ENCODE results near the gene SUN3.
"Not testable (repeated sequence)": the region's sequence is repeated elsewhere in the genome, so short reads cannot be mapped to it uniquely, and the experiment has no call there.

Gene SUN3

GRCh38 chr7:48004638-48005037 lies 24.3 kb downstream of the SUN3 start:
- H3K4me3 ChIP-seq (ENCODE audit: low read length), result no peak overlapping the region
- TF ChIP-seq ZNF274 (IDR thresholded peaks at IDR 0.05; ENCODE audit: low read depth, low read length), result no peak

- TF ChIP-seq ZNF274 (IDR thresholded peaks at IDR 0.05; ENCODE audit: low read depth, low read length), result no peak
- H3K4me3 ChIP-seq (ENCODE audit: low read length), result no peak overlapping the region
Observed at GRCh38 chr7:48004032-48004431, 24.9 kb downstream of the SUN3 start.

GRCh38 chr7:48000164-48000563 lies 28.7 kb downstream of the SUN3 start:
- not testable (repeated sequence) for H3K4me3 ChIP-seq (ENCODE audit: low read length)

- TF ChIP-seq ZNF274 (IDR thresholded peaks at IDR 0.05; ENCODE audit: low read depth, low read length), result no peak
- H3K4me3 ChIP-seq (ENCODE audit: low read length), result no peak overlapping the region
Observed at GRCh38 chr7:47999413-47999812, 29.5 kb downstream of the SUN3 start.

GRCh38 chr7:47992446-47992845 lies 36.5 kb downstream of the SUN3 start:
- TF ChIP-seq ZNF274 (IDR thresholded peaks at IDR 0.05; ENCODE audit: low read depth, low read length), result no peak
- no peak overlapping the region for H3K4me3 ChIP-seq (ENCODE audit: low read length)

GRCh38 chr7:47991741-47992311 lies 37.1 kb downstream of the SUN3 start:
- TF ChIP-seq ZNF274 (IDR thresholded peaks at IDR 0.05; ENCODE audit: low read depth, low read length), result no peak
- peak overlapping the region; percentile 49; the same call in 1 of the 2 replicates for H3K4me3 ChIP-seq (ENCODE audit: low read length)

GRCh38 chr7:47991270-47991669 lies 37.6 kb downstream of the SUN3 start:
- no peak for TF ChIP-seq ZNF274 (IDR thresholded peaks at IDR 0.05; ENCODE audit: low read depth, low read length)
- H3K4me3 ChIP-seq (ENCODE audit: low read length), result peak overlapping the region; percentile 49; the same call in 1 of the 2 replicates

GRCh38 chr7:47990592-47990991 lies 38.3 kb downstream of the SUN3 start:
- H3K4me3 ChIP-seq (ENCODE audit: low read length), result no peak overlapping the region

GRCh38 chr7:47989607-47990400 lies 39.1 kb downstream of the SUN3 start:
- not testable (repeated sequence) for H3K4me3 ChIP-seq (ENCODE audit: low read length)

More at GRCh38 chr7:47990592-47990991, 38.3 kb downstream of the SUN3 start:
- no peak for TF ChIP-seq ZNF274 (IDR thresholded peaks at IDR 0.05; ENCODE audit: low read depth, low read length)

- no peak for TF ChIP-seq ZNF274 (IDR thresholded peaks at IDR 0.05; ENCODE audit: low read depth, low read length)
Observed at GRCh38 chr7:47988496-47989386, 40.2 kb downstream of the SUN3 start.

GRCh38 chr7:47982610-47983009 lies 46.3 kb downstream of the SUN3 start:
- no peak overlapping the region for H3K4me3 ChIP-seq (ENCODE audit: low read length)
- TF ChIP-seq ZNF274 (IDR thresholded peaks at IDR 0.05; ENCODE audit: low read depth, low read length), result no peak

More at GRCh38 chr7:47988496-47989386, 40.2 kb downstream of the SUN3 start:
- no peak overlapping the region for H3K4me3 ChIP-seq (ENCODE audit: low read length)

GRCh38 chr7:47980648-47981047 lies 48.3 kb downstream of the SUN3 start:
- H3K4me3 ChIP-seq (ENCODE audit: low read length), result not testable (repeated sequence)

- no peak for TF ChIP-seq ZNF274 (IDR thresholded peaks at IDR 0.05; ENCODE audit: low read depth, low read length)
- H3K4me3 ChIP-seq (ENCODE audit: low read length), result peak overlapping the region; percentile 17; the same call in 1 of the 2 replicates
Observed at GRCh38 chr7:47979832-47980181, 49.1 kb downstream of the SUN3 start.

- H3K4me3 ChIP-seq (ENCODE audit: low read length), result peak within 1 kb of the TSS; percentile 79
- TF ChIP-seq ZNF274 (IDR thresholded peaks at IDR 0.05; ENCODE audit: low read depth, low read length), result no peak
Observed at GRCh38 chr7:47979145-47979831, 49.6 kb downstream of the SUN3 start, which contains the start of gene HUS1. Gene HUS1 (minus strand): TSS chr7:47979615. CDS start chr7:47979519, 96 bp downstream.
